H1 (cell line): ENCODE results near the gene USP24. TPM values are rescaled to one million over a fixed set of nuclear protein-coding genes. Genes with fewer than 3 reads are reported as not detected.

ENCODE experiments used
- ATF3 ChIP-seq: IDR thresholded peaks from 2 replicates; pipeline ENCODE4 v1.6.1; 2011; ENCODE audit warnings: low read depth, mild to moderate bottlenecking, low read length; ENCODE audit not compliant: insufficient read depth
- CEBPB ChIP-seq: IDR thresholded peaks from 2 replicates; pipeline ENCODE4 v1.6.1; 2012; ENCODE audit warnings: low read depth, low read length
- CHD2 ChIP-seq: IDR thresholded peaks from 2 replicates; pipeline ENCODE4 v1.6.1; 2012; ENCODE audit warnings: low read length, improper control_type of control experiment
- CTBP2 ChIP-seq: IDR thresholded peaks from 2 replicates; pipeline ENCODE4 v1.7.0; 2011; ENCODE audit warnings: borderline replicate concordance, mild to moderate bottlenecking, moderate library complexity, mixed read lengths, low read length; ENCODE audit not compliant: insufficient read depth, insufficient read length
- EP300 ChIP-seq, 2 experiments: IDR thresholded peaks; 1 replicate in 1 of 2; 2 replicates in 1 of 2; pipeline ENCODE4 v1.6.1; 2011 to 2012; ENCODE audit warnings: low read depth in 2 of 2, low read length in 2 of 2, mild to moderate bottlenecking in 2 of 2, borderline replicate concordance in 1 of 2, inconsistent platforms in 1 of 2, moderate library complexity in 1 of 2
- HDAC2 ChIP-seq, 2 experiments: fragments of 300-600 bp in 1 of 2; sonication (generic) in 1 of 2; IDR thresholded peaks; 2 replicates each; pipeline ENCODE4 v1.6.1; 2011 to 2012; ENCODE audit warnings: low read depth in 2 of 2, low read length in 2 of 2, mild to moderate bottlenecking in 2 of 2, moderate library complexity in 2 of 2, borderline replicate concordance in 1 of 2, inconsistent platforms in 1 of 2
- JUN ChIP-seq: IDR thresholded peaks from 2 replicates; pipeline ENCODE4 v1.6.1; 2011; ENCODE audit warnings: low read depth, mild to moderate bottlenecking, improper control_type of control experiment, low read length
- JUND ChIP-seq: IDR thresholded peaks from 2 replicates; pipeline ENCODE4 v1.6.1; 2011; ENCODE audit warnings: mild to moderate bottlenecking, improper control_type of control experiment, low read length
- KDM1A ChIP-seq: fragments of 200-600, 300-600 bp; sonication (generic); IDR thresholded peaks from 2 replicates; pipeline ENCODE4 v1.7.1; 2016; ENCODE audit warnings: mild to moderate bottlenecking, low read length, borderline replicate concordance
- POLR2A ChIP-seq, 2 experiments: IDR thresholded peaks; 1 replicate in 1 of 2; 2 replicates in 1 of 2; pipeline ENCODE4 v1.6.1; 2011; ENCODE audit warnings: low read depth in 2 of 2, low read length in 2 of 2, mild to moderate bottlenecking in 2 of 2; ENCODE audit errors: control extremely low read depth in 1 of 2
- POLR2AphosphoS5 ChIP-seq: IDR thresholded peaks from 2 replicates; pipeline ENCODE4 v1.6.1; 2011; ENCODE audit warnings: low read depth, low read length
- RAD21 ChIP-seq, 2 experiments: IDR thresholded peaks in 1 of 2; conservative IDR thresholded peaks in 1 of 2; 2 replicates each; pipeline ENCODE4 v1.6.1; 2011; ENCODE audit warnings: low read depth in 2 of 2, low read length in 2 of 2, improper control_type of control experiment in 1 of 2, inconsistent platforms in 1 of 2, mild to moderate bottlenecking in 1 of 2, moderate library complexity in 1 of 2
- RBBP5 ChIP-seq: IDR thresholded peaks from 2 replicates; pipeline ENCODE4 v1.7.1; 2012; ENCODE audit warnings: low read depth, mild to moderate bottlenecking, inconsistent platforms, low read length, moderate library complexity, borderline replicate concordance
- SP4 ChIP-seq: IDR thresholded peaks from 2 replicates; pipeline ENCODE4 v1.6.1; 2012; ENCODE audit warnings: low read length, inconsistent platforms
- SRF ChIP-seq: IDR thresholded peaks from 2 replicates; pipeline ENCODE4 v1.6.1; 2011; ENCODE audit warnings: mild to moderate bottlenecking, low read depth, low read length, moderate library complexity
- TAF1 ChIP-seq: IDR thresholded peaks from 2 replicates; pipeline ENCODE4 v1.6.1; 2011; ENCODE audit warnings: mild to moderate bottlenecking, low read depth, low read length
- TBP ChIP-seq: IDR thresholded peaks from 2 replicates; pipeline ENCODE4 v1.6.1; 2011; ENCODE audit warnings: low read depth, low read length, improper control_type of control experiment
- TEAD4 ChIP-seq: IDR thresholded peaks from 2 replicates; pipeline ENCODE4 v1.6.1; 2012; ENCODE audit warnings: low read depth, low read length, inconsistent platforms, mixed read lengths
- USF2 ChIP-seq: IDR thresholded peaks from 2 replicates; pipeline ENCODE4 v1.6.1; 2011; ENCODE audit warnings: low read length, improper control_type of control experiment
- YY1 ChIP-seq: IDR thresholded peaks from 2 replicates; pipeline ENCODE4 v1.6.1; 2011; ENCODE audit warnings: low read depth, mild to moderate bottlenecking, low read length
- polyA plus RNA-seq, 7 experiments: library from polyadenylated mRNA; depleted of rRNA in 3 of 7; stranded (reverse) in 5 of 7; unstranded in 2 of 7; fragments of >200 nt in 5 of 7; fragments of 200-250 nt in 2 of 7; gene quantifications; 1 replicate in 5 of 7; 2 replicates in 1 of 7; 4 replicates in 1 of 7; pipeline versions ENCODE4 v1.2.1 to v1.2.3, GENCODE V29; 2011 to 2013; ENCODE audit warnings: missing spikeins in 2 of 7, mixed read lengths in 2 of 7
- total RNA-seq: library from RNA; stranded (reverse); fragmentation: NEBNext Ultra II Directional; extraction: Animal tissue kit (Norgen Biotek cat#: 25700); gene quantifications from 2 replicates; pipeline ENCODE4 v1.2.1, GENCODE V29; 2021
- TF ChIP-seq, protein P1 (sequence below), 3 experiments: IDR thresholded peaks; 1 replicate in 2 of 3; 2 replicates in 1 of 3; pipeline versions ENCODE4 v1.5.1 to v1.6.1; 2011; ENCODE audit warnings: low read length in 3 of 3, mild to moderate bottlenecking in 3 of 3, inconsistent platforms in 2 of 3, low read depth in 1 of 3, moderate library complexity in 1 of 3; ENCODE audit not compliant: insufficient read depth in 1 of 3; ENCODE audit errors: control extremely low read depth in 1 of 3

The USP24 gene
- total and polyA plus RNA-seq, 2 of the 8 experiments (the other 6 are each of a cell fraction or from before 2014, with no cell fraction given), result 11.1 to 34.6 TPM

DNA sequence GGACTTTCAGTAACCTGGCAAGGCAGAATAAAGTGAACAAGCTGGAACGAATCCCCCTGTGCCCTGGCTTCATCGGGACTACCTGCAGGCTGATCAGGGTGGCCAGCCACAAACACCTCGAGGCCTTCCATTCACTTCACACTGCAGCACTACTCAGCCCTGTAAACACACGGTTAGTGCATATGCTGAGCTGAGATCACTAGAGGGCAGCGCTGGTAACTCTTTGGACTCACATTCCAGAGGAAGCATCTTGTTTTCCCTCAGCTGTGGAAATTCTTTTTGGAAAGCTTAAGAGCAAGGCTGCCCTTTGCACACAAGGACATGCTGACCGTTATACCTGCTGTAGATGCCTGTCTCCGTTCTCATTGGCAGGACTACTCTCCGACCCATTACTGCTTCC is 143.7 kb downstream of the USP24 start (continued):
- no peak for TF ChIP-seq JUND
- peak; percentile 48 to 66 for TF ChIP-seq RAD21 (IDR thresholded peaks at IDR 0.05 in 1 of 2, conservative IDR thresholded peaks at IDR 0.05 in 1 of 2; ENCODE audit: low read depth in 2 of 2, low read length in 2 of 2)
- TF ChIP-seq SRF, result no peak
- TF ChIP-seq CTBP2, result no peak
- no peak for TF ChIP-seq EP300 (IDR thresholded peaks at IDR 0.05; ENCODE audit: borderline replicate concordance in 1 of 2, low read depth in 2 of 2, low read length in 2 of 2)
- 0 out of 4 replicates have a peak, but pooled peaks of 1 of the 2 experiments have one; percentile 15 for TF ChIP-seq HDAC2 (IDR thresholded peaks at IDR 0.05; ENCODE audit: borderline replicate concordance in 1 of 2, low read depth in 2 of 2, low read length in 2 of 2)
- no peak for TF ChIP-seq SP4
- TF ChIP-seq CHD2, result no peak
- no peak for TF ChIP-seq KDM1A
- no peak for TF ChIP-seq YY1
- TF ChIP-seq POLR2A (IDR thresholded peaks at IDR 0.05; ENCODE audit: control extremely low read depth in 1 of 2, low read depth in 2 of 2, low read length in 2 of 2), result no peak
- no peak for TF ChIP-seq TAF1
- no peak for TF ChIP-seq POLR2AphosphoS5
- TF ChIP-seq TBP, result no peak
- no peak for TF ChIP-seq JUN
- peak; percentile 91 for TF ChIP-seq TEAD4
- TF ChIP-seq, protein P1, sequence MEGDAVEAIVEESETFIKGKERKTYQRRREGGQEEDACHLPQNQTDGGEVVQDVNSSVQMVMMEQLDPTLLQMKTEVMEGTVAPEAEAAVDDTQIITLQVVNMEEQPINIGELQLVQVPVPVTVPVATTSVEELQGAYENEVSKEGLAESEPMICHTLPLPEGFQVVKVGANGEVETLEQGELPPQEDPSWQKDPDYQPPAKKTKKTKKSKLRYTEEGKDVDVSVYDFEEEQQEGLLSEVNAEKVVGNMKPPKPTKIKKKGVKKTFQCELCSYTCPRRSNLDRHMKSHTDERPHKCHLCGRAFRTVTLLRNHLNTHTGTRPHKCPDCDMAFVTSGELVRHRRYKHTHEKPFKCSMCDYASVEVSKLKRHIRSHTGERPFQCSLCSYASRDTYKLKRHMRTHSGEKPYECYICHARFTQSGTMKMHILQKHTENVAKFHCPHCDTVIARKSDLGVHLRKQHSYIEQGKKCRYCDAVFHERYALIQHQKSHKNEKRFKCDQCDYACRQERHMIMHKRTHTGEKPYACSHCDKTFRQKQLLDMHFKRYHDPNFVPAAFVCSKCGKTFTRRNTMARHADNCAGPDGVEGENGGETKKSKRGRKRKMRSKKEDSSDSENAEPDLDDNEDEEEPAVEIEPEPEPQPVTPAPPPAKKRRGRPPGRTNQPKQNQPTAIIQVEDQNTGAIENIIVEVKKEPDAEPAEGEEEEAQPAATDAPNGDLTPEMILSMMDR (IDR thresholded peaks at IDR 0.05; ENCODE audit: control extremely low read depth in 1 of 3, insufficient read depth in 1 of 3, low read depth in 1 of 3, low read length in 3 of 3), result peak; percentile 31 to 83 (median 61)
- no peak for TF ChIP-seq ATF3
- TF ChIP-seq CEBPB, result no peak
- TF ChIP-seq RBBP5, result no peak
- TF ChIP-seq USF2, result no peak
